ENCODE results near the gene ACLY.

ACLY gene

GRCh38 chr17:41909088-41909487 lies 9.7 kb downstream of the ACLY start:
- no peak for DNase-seq (ENCODE audit: low read depth)
- no peak overlapping the region for H3K4me3 ChIP-seq (ENCODE audit: low read length)
- no peak for TF ChIP-seq CTCF (conservative IDR thresholded peaks at IDR 0.05; ENCODE audit: low read length)

GRCh38 chr17:41907633-41908539 lies 10.9 kb downstream of the ACLY start:
- no peak for TF ChIP-seq CTCF (conservative IDR thresholded peaks at IDR 0.05; ENCODE audit: low read length)
- peak; percentile 12 for DNase-seq (ENCODE audit: low read depth)
- no peak overlapping the region for H3K4me3 ChIP-seq (ENCODE audit: low read length)

GRCh38 chr17:41907185-41907556 lies 11.6 kb downstream of the ACLY start:
- DNase-seq (ENCODE audit: low read depth) = peak; percentile 75
- TF ChIP-seq CTCF (conservative IDR thresholded peaks at IDR 0.05; ENCODE audit: low read length) = no peak
- no peak overlapping the region for H3K4me3 ChIP-seq (ENCODE audit: low read length)

- no peak overlapping the region for H3K4me3 ChIP-seq (ENCODE audit: low read length)
- TF ChIP-seq CTCF (conservative IDR thresholded peaks at IDR 0.05; ENCODE audit: low read length) = no peak
Measured at GRCh38 chr17:41906465-41907184, 12.1 kb downstream of the ACLY start.

GRCh38 chr17:41905172-41905571 lies 13.6 kb downstream of the ACLY start:
- TF ChIP-seq CTCF (conservative IDR thresholded peaks at IDR 0.05; ENCODE audit: low read length) = no peak
- DNase-seq (ENCODE audit: low read depth) = no peak
- no peak overlapping the region for H3K4me3 ChIP-seq (ENCODE audit: low read length)

More at GRCh38 chr17:41906465-41907184, 12.1 kb downstream of the ACLY start:
- no peak for DNase-seq (ENCODE audit: low read depth)

- TF ChIP-seq CTCF (conservative IDR thresholded peaks at IDR 0.05; ENCODE audit: low read length) = no peak
- DNase-seq (ENCODE audit: low read depth) = no peak
- H3K4me3 ChIP-seq (ENCODE audit: low read length) = no peak overlapping the region
Measured at GRCh38 chr17:41904242-41904841, 14.4 kb downstream of the ACLY start.

Measured in AG10803 (cell line).